Measurements from ENCODE around the gene CD180. TPM values are rescaled to one million over a fixed set of nuclear protein-coding genes. Genes with fewer than 3 reads are reported as not detected.

CD180 gene
- total RNA-seq (not detected in 2 replicates), polyA plus RNA-seq (0.14 and 0.28 TPM in 2 replicates), polyA minus RNA-seq (ENCODE audit: low replicate concordance) (not detected in 2 replicates)
- polyA plus RNA-seq (2012): 0.08 and 0.14 TPM in 2 replicates

DNA sequence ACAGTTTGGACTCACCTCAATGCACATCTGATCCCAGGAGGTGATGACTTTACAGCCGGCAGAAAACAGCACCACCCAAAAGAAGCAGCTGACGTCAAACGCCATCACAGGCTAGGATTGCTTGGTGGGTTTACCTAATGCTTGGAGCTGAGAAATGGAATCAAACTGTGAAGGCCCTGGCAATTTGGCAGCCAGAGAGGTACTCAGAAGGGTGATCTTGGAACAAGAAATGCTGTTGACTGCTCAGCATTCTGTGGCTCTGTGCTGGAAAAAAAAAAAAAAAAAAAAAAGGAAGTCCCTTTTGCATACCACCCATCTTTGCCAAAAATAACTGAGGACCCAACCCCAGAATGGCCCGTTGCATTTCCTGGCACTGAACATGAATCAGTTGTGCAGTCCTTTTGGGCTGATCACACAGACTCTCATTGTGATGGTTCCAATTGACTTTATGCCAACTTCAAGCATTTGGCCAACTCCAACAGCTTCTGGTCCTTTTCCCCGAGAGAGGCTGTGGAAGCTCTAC lies at the start of gene CD180:
Gene CD180, minus strand, starts transcription at position 263 of the 523 bp plus-strand sequence. Its CDS starts 158 bp downstream, at position 105.
- no peaks in the 10 kb centered on the region for H3K27me3 ChIP-seq (ENCODE audit: control insufficient read depth, insufficient read depth, low read length)
- DNase-seq (ENCODE audit: low read depth in 2 of 2): peak in 1 of 2 donors; percentile 36
- TF ChIP-seq, protein P1, sequence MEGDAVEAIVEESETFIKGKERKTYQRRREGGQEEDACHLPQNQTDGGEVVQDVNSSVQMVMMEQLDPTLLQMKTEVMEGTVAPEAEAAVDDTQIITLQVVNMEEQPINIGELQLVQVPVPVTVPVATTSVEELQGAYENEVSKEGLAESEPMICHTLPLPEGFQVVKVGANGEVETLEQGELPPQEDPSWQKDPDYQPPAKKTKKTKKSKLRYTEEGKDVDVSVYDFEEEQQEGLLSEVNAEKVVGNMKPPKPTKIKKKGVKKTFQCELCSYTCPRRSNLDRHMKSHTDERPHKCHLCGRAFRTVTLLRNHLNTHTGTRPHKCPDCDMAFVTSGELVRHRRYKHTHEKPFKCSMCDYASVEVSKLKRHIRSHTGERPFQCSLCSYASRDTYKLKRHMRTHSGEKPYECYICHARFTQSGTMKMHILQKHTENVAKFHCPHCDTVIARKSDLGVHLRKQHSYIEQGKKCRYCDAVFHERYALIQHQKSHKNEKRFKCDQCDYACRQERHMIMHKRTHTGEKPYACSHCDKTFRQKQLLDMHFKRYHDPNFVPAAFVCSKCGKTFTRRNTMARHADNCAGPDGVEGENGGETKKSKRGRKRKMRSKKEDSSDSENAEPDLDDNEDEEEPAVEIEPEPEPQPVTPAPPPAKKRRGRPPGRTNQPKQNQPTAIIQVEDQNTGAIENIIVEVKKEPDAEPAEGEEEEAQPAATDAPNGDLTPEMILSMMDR (conservative IDR thresholded peaks at IDR 0.05 in 1 of 2, IDR thresholded peaks at IDR 0.05 in 1 of 2; ENCODE audit: low read depth in 1 of 2, low read length in 2 of 2): no peak
- no peak for TF ChIP-seq EZH2 (IDR thresholded peaks at IDR 0.05; ENCODE audit: low read length, missing control alignments)
- H3K4me1 ChIP-seq (ENCODE audit: control insufficient read depth, extremely low read depth, insufficient read depth, low read length): no peaks in the 10 kb centered on the region
- H2AFZ ChIP-seq (ENCODE audit: low read length): no peak within 1 kb of the TSS
- no peak within 1 kb of the TSS for H3K4me3 ChIP-seq (replicated peaks in 1 of 4; ENCODE audit: control extremely low read depth in 1 of 4, insufficient read depth in 1 of 4, low read depth in 3 of 4, low read length in 4 of 4)
- no peaks in the 10 kb centered on the region for H3K36me3 ChIP-seq (ENCODE audit: control insufficient read depth, insufficient read depth, low read length)
- H3K4me2 ChIP-seq (ENCODE audit: extremely low read depth, insufficient read depth, low read length): no peak within 1 kb of the TSS
- no peak within 1 kb of the TSS for H3K27ac ChIP-seq (ENCODE audit: insufficient read depth, low read length)
- no peaks in the 10 kb centered on the region for H3K9me3 ChIP-seq (ENCODE audit: control insufficient read depth, insufficient read depth, low read depth, low read length)
- no peaks in the 10 kb centered on the region for H3K79me2 ChIP-seq (ENCODE audit: control insufficient read depth, insufficient read depth, low read length)
- H3K9ac ChIP-seq (ENCODE audit: insufficient read depth, low read length): no peak within 1 kb of the TSS
- no peaks in the 10 kb centered on the region for H4K20me1 ChIP-seq (ENCODE audit: control insufficient read depth, extremely low read depth, insufficient read depth, low read length)

DNA sequence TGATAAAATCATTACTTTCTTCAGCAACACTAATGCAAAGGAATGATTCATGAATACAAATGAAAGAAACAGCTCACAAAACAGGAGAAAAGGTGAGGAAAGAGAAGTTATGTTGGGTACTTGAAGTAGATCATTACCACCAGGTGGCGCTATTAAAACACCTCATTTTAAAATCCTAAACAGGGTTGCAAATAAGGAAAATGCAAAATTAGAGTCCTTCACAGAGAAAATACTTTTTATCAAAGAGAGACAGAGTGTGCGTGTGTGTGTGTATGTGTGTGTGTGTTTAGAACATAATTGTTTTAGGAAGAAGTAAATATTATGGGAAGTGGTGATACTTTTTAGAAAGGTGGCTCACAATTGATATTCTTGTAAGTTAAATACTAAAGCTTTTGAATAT lies 49.5 kb upstream of the CD180 start:
- H3K79me2 ChIP-seq (ENCODE audit: control insufficient read depth, insufficient read depth, low read length): no peaks in the 10 kb centered on the region
- no peaks in the 10 kb centered on the region for H3K9me3 ChIP-seq (ENCODE audit: control insufficient read depth, insufficient read depth, low read depth, low read length)
- no peaks in the 10 kb centered on the region for H4K20me1 ChIP-seq (ENCODE audit: control insufficient read depth, extremely low read depth, insufficient read depth, low read length)
- no peak overlapping the region for H3K4me2 ChIP-seq (ENCODE audit: extremely low read depth, insufficient read depth, low read length)
- no peak overlapping the region for H3K9ac ChIP-seq (ENCODE audit: insufficient read depth, low read length)
- H3K4me3 ChIP-seq (replicated peaks in 1 of 4; ENCODE audit: control extremely low read depth in 1 of 4, insufficient read depth in 1 of 4, low read depth in 3 of 4, low read length in 4 of 4): no peak overlapping the region
- DNase-seq (ENCODE audit: low read depth in 2 of 2): peak; percentile 70 to 95
- no peaks in the 10 kb centered on the region for H3K36me3 ChIP-seq (ENCODE audit: control insufficient read depth, insufficient read depth, low read length)
- no peak overlapping the region for H2AFZ ChIP-seq (ENCODE audit: low read length)
- no peaks in the 10 kb centered on the region for H3K27me3 ChIP-seq (ENCODE audit: control insufficient read depth, insufficient read depth, low read length)
- H3K27ac ChIP-seq (ENCODE audit: insufficient read depth, low read length): no peak overlapping the region
- no peaks in the 10 kb centered on the region for H3K4me1 ChIP-seq (ENCODE audit: control insufficient read depth, extremely low read depth, insufficient read depth, low read length)
- TF ChIP-seq, protein P1 (conservative IDR thresholded peaks at IDR 0.05 in 1 of 2, IDR thresholded peaks at IDR 0.05 in 1 of 2; ENCODE audit: low read depth in 1 of 2, low read length in 2 of 2): peak; percentile 14 to 38
- TF ChIP-seq EZH2 (IDR thresholded peaks at IDR 0.05; ENCODE audit: low read length, missing control alignments): no peak

DNA sequence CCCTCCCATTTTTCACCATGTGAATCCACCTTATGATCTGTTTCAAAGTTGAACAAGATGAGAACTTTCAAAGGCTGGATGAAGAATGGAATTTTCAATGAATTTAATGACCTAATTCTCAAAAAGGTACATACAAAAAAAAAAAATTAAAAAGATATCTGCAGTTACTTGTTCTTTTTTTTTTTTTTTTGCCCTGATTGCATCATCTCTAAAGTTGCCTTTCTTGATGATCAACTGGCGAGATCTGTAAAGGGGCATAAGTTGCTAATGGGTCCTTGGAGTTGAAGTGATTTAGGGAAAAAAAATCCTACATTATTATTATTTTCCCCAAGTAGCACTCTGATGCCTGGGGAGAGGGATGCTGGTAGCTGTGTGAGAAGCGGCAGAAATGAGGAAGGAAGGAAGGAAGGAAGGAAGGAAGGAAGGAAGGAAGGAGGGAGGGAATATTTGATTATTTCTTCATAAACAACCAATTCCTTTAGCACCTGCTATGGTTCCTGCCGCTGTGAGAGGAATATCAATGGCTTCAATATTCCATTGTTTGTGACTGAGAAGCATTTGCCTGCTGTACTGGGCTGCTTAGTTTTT lies 48.8 kb upstream of the CD180 start:
- no peak for DNase-seq (ENCODE audit: low read depth in 2 of 2)
- H2AFZ ChIP-seq (ENCODE audit: low read length): no peak overlapping the region
- no peaks in the 10 kb centered on the region for H4K20me1 ChIP-seq (ENCODE audit: control insufficient read depth, extremely low read depth, insufficient read depth, low read length)
- H3K27me3 ChIP-seq (ENCODE audit: control insufficient read depth, insufficient read depth, low read length): no peaks in the 10 kb centered on the region
- H3K36me3 ChIP-seq (ENCODE audit: control insufficient read depth, insufficient read depth, low read length): no peaks in the 10 kb centered on the region
- no peaks in the 10 kb centered on the region for H3K9me3 ChIP-seq (ENCODE audit: control insufficient read depth, insufficient read depth, low read depth, low read length)
- TF ChIP-seq EZH2 (IDR thresholded peaks at IDR 0.05; ENCODE audit: low read length, missing control alignments): no peak
- H3K27ac ChIP-seq (ENCODE audit: insufficient read depth, low read length): no peak overlapping the region
- no peaks in the 10 kb centered on the region for H3K4me1 ChIP-seq (ENCODE audit: control insufficient read depth, extremely low read depth, insufficient read depth, low read length)
- H3K79me2 ChIP-seq (ENCODE audit: control insufficient read depth, insufficient read depth, low read length): no peaks in the 10 kb centered on the region
- no peak overlapping the region for H3K4me3 ChIP-seq (replicated peaks in 1 of 4; ENCODE audit: control extremely low read depth in 1 of 4, insufficient read depth in 1 of 4, low read depth in 3 of 4, low read length in 4 of 4)
- no peak overlapping the region for H3K9ac ChIP-seq (ENCODE audit: insufficient read depth, low read length)
- H3K4me2 ChIP-seq (ENCODE audit: extremely low read depth, insufficient read depth, low read length): no peak overlapping the region
